Panc1 (cell line): ENCODE measurements around the gene INO80.

Source experiments
- CTCF ChIP-seq: fragments of 450-650 bp; IDR thresholded peaks from 2 replicates; pipeline ENCODE4 v1.5.1; 2017; ENCODE audit warnings: mild to moderate bottlenecking
- REST ChIP-seq, 2 experiments: IDR thresholded peaks; 2 replicates each; pipeline ENCODE4 v1.6.1; 2011 to 2012; ENCODE audit warnings: low read depth in 2 of 2, control low read depth in 1 of 2, low read length in 1 of 2, mild to moderate bottlenecking in 1 of 2, moderate library complexity in 1 of 2; ENCODE audit not compliant: insufficient read depth in 1 of 2

DNA sequence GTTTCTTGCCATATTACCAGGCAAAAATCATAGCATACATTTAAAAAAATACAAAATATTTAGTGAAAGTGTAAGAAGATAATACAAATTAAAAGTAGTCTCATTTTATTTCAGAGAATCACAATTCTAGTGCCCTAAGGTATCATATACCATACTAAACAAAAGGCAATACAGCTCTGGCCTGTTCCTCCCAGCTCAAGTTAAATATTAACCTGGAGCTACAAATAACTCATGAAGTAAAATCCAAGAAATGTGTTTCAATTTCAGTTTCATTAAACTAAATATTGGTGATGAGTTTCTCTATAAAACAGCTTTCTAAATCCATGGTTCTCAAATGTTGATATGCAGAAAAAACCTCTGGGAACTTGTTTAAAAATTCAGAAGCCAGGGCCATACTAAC, 67.7 kb downstream of the INO80 start:
- TF ChIP-seq CTCF: no peak
- TF ChIP-seq REST (IDR thresholded peaks at IDR 0.05; ENCODE audit: insufficient read depth in 1 of 2, low read depth in 2 of 2, low read length in 1 of 2): no peak
